ENCODE data around the gene ARMH1. TPM values are rescaled to one million over a fixed set of nuclear protein-coding genes. Genes with fewer than 3 reads are reported as not detected.

ARMH1 gene
- total RNA-seq, 2 experiments from 2014 or later: 20.8 to 21.2 TPM

DNA sequence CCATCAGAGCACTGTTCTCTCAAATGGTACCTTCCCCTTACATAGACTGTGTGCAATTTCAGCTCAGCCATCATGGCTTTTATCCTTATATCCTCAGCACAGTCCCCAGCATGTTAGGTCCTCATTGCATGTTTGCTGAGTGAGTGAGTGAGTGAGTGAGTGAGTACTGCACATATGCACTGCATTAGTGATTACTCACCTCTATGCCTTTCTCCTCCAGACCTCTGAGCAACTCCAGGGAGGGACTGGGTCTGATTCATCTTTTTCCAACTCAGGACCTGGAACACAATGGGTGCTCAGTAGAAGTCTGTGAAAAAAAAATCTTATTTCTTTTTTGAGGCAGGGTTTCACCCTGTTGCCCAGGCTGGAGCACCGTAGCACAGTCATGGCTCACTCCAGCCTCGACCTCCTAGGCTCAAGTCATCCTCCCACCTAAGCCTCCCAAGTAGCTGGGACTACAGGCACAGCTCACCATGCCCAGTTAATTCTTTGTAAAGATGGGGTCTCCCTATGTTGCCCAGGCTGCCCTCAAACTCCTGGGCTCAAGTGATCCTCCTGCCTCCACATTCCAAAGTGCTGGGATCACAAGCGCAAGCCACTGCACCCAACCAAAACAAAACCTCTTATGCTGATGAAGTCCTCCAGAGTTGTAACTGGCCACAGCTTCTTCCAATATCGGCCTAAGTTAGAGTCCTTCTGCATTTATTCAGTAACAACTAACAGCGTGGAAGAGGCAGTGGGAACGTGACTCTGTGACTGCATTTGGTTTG lies 32.8 kb downstream of the ARMH1 start:
- H3K27ac Mint-ChIP-seq: no peak overlapping the region
- H3K4me3 Mint-ChIP-seq: no peak overlapping the region
- no peaks in the 10 kb centered on the region for H3K9me3 Mint-ChIP-seq
- ChIA-PET POLR2A (interaction anchor here (1.2 to 2.1 kb wide), 3 partner anchors 11 to 24 kb away, joined by 5 to 22 read pairs (median 6); partner anchors contain the start of gene RNU5D-1), CTCF (interaction anchor here (2.0 to 2.5 kb wide), 2 partner anchors 10 to 54 kb away, joined by 5 to 16 read pairs; no protein-coding TSS in a partner anchor)
- DNase-seq: no peak
- H3K27me3 Mint-ChIP-seq: peaks cover 17% of the 10 kb centered on the region
- no peaks in the 10 kb centered on the region for H3K36me3 Mint-ChIP-seq (ENCODE audit: low read depth)
- H3K4me1 Mint-ChIP-seq: peaks cover 14% of the 10 kb centered on the region

DNA sequence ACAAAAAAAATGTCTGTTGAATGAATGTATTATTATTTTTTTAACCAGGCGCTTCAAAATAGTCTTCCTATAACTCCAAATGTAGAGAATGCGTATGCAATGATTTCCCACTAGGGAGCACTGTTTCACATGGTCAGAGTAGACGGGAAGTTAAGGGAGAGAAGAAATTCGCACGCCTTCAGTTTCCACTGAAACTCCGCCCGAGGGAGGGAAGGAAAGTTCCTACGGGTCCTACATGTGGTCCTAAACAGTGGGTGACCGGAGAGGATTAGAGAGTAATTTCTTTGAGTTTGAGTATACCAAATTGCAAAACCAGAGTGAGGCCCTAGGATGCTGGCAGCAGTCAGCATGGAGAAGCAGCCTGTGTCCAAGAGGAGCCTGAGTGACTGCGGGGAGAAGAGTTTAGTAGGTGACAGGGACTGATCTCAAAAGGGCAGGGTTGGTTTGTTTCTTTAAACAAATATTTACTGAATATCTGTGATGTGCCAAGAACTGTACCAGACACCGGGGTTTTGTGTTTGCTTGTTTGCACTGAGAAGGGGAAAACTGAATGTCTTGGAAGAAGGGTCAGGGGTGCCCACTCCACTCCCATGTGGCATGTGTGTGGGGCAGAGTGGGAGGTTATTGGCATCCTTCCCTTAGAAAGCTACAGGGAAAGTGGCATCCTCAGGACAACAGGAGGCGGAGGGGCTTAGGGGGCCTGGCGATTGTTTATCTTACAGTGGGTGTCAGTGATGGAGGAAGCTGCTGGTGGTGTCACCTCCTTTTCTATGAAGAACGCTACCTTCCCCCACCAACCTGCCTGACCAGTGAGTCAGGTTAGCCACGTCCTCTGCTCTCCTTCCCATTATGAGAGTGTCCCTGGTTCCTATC lies 33.7 kb downstream of the ARMH1 start:
- no peaks in the 10 kb centered on the region for H3K36me3 Mint-ChIP-seq (ENCODE audit: low read depth)
- no peak for DNase-seq
- H3K9me3 Mint-ChIP-seq: no peaks in the 10 kb centered on the region
- peaks cover 17% of the 10 kb centered on the region for H3K27me3 Mint-ChIP-seq
- no peak overlapping the region for H3K27ac Mint-ChIP-seq
- ChIA-PET POLR2A (interaction anchor here (1.2 to 2.1 kb wide), 3 partner anchors 9 to 13 kb away, joined by 4 to 22 read pairs (median 9); no protein-coding TSS in a partner anchor), CTCF (interaction anchor here (0.6 to 2.5 kb wide), 5 partner anchors 11 to 55 kb away, joined by 3 to 16 read pairs (median 4); partner anchors contain the start of genes ARMH1 and TMEM53)
- peaks cover 14% of the 10 kb centered on the region for H3K4me1 Mint-ChIP-seq
- peak overlapping the region; percentile 5 for H3K4me3 Mint-ChIP-seq

DNA sequence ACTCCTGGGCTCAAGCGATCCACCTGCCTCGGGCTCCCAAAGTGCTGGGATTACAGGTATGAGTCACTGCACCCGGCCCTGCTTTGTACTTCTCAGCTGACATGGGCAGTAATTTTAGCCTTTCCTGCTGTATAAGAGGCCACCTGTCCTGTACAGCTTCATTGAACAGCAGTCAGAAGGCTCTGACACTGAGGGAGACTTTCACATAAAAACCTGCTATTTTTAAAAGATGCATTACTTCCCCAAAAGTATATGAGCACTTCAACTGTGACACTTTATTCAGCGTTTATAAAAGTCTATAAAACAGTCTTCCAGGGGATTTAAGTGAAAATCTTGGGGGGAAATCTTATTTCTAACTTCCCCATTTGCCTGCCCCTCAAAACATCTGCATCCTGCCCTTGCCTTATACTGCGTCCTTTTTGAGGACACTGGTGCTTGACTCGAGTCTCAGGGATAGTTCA lies 38.8 kb downstream of the ARMH1 start:
- Mint-ChIP-seq H3K36me3 (ENCODE audit: low read depth) (no peaks in the 10 kb centered on the region), H3K27me3 (peaks cover 15% of the 10 kb centered on the region), H3K9me3 (no peaks in the 10 kb centered on the region), H3K27ac (no peak overlapping the region), H3K4me1 (peaks cover 41% of the 10 kb centered on the region), H3K4me3 (no peak overlapping the region)
- no peak for DNase-seq
- CTCF ChIA-PET: interaction anchor here (1.1 to 5.2 kb wide), 3 partner anchors 15 to 44 kb away, joined by 3 to 25 read pairs (median 4); partner anchors contain the start of gene ARMH1
- POLR2A ChIA-PET: interaction anchor here (1.5 to 3.3 kb wide), 2 partner anchors 8 to 63 kb away, joined by 3 to 45 read pairs; no protein-coding TSS in a partner anchor

DNA sequence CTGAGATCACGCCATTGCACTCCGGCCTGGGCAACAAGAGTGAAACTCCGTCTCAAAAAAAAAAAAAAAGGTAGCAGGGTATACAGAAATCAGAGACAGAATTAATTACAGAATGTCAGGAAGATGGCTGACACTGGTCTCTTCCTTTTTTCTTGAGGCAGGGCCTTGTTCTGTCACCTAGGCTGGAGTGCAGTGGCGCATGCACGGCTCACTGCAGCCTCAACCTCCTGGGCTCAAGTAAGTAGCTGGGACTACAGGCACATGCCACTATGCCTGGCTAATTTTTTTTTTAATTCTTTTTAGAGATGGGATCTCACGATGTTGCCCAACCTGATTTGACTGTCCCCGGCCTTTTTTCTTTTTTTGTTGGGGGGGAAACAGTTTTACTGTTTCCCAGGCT lies 40.0 kb downstream of the ARMH1 start:
- Mint-ChIP-seq H3K36me3 (ENCODE audit: low read depth) (no peaks in the 10 kb centered on the region), H3K27me3 (peaks cover 12% of the 10 kb centered on the region), H3K4me3 (no peak overlapping the region), H3K9me3 (no peaks in the 10 kb centered on the region), H3K4me1 (peaks cover 41% of the 10 kb centered on the region), H3K27ac (peak overlapping the region; percentile 64)
- CTCF ChIA-PET: interaction anchor here (0.6 to 5.2 kb wide), 7 partner anchors 14 to 1948 kb away, joined by 3 to 25 read pairs (median 4); partner anchors contain the start of genes P3H1 and UROD
- DNase-seq: no peak
- POLR2A ChIA-PET: interaction anchor here (0.6 to 10.6 kb wide), 4 partner anchors 17 to 83 kb away, joined by 3 to 785 read pairs (median 4); partner anchors contain the start of gene RNU5D-1

DNA sequence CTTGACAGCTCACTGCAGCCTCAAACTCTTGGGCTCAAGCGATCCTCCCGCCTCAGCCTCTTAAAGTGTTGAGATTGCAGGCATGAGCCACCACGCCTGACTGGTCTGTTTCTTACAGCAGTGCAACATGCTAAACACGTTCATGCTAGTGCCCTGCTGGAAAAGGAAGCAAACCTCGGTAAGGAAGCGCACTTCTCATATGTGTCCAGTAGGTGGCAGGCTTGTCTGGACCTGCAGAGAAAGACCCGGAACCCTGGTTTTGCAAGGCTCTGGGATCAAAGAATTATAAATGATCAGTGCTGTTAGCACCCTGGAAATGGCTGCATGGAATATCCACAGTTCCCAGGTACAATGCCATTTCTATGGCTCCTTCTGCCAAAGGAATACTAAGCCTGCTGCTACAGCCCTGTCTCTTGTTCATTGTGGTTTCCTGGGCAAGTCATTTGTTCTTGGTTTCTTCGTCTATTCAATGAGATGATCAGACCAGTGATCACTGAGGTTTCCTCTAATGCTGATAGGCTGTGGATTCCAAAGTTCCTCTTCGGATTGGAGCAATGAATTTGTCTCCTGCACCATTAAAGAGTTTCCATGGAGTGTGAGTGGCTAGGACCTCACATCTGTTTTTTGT lies 40.5 kb downstream of the ARMH1 start:
- CTCF ChIA-PET: interaction anchor here (0.7 to 5.2 kb wide), 5 partner anchors 14 to 297 kb away, joined by 3 to 25 read pairs (median 4); partner anchors contain the start of gene UROD
- peak overlapping the region; percentile 64 for H3K27ac Mint-ChIP-seq

DNA sequence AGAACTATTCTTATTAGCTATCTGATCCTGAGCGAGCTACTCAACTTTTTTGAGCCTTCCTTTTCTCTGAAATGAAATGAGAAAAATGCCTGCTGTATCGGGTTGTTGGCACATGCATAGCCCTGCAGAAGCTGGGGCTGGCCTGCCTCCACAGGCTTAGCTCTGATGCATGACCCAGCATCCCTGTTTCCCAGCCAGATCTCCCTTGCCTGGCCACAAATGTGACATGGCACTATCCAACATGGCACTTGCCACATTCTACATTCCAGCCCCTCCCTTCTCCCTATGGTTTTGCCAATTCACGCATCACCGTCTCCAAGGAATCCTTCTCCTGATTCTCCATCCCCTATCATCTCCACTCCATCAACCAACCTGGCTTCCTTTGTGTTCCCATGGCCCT lies 42.6 kb downstream of the ARMH1 start:
- H3K9me3 Mint-ChIP-seq: no peaks in the 10 kb centered on the region
- DNase-seq: no peak
- no peaks in the 10 kb centered on the region for H3K27me3 Mint-ChIP-seq
- no peak overlapping the region for H3K27ac Mint-ChIP-seq
- H3K36me3 Mint-ChIP-seq (ENCODE audit: low read depth): no peaks in the 10 kb centered on the region
- ChIA-PET CTCF (interaction anchor here (0.6 to 5.2 kb wide), 7 partner anchors 11 to 504 kb away, joined by 3 to 25 read pairs (median 3); partner anchors contain the start of genes DMAP1 and RNU5D-1), POLR2A (interaction anchor here (1.3 to 10.6 kb wide), 7 partner anchors 9 to 295 kb away, joined by 4 to 785 read pairs (median 5); partner anchors contain the start of genes RNU5D-1, RPS8 and UROD)
- peaks cover 65% of the 10 kb centered on the region for H3K4me1 Mint-ChIP-seq
- no peak overlapping the region for H3K4me3 Mint-ChIP-seq

More for the DNA sequence above, 40.5 kb downstream of the ARMH1 start:
- Mint-ChIP-seq H3K4me1 (peaks cover 44% of the 10 kb centered on the region), H3K36me3 (ENCODE audit: low read depth) (no peaks in the 10 kb centered on the region), H3K4me3 (peak overlapping the region; percentile 24), H3K9me3 (no peaks in the 10 kb centered on the region), H3K27me3 (peaks cover 12% of the 10 kb centered on the region)
- peak; percentile 74 for DNase-seq
- POLR2A ChIA-PET: interaction anchor here (1.0 to 10.6 kb wide), 3 partner anchors 17 to 84 kb away, joined by 3 to 785 read pairs (median 4); partner anchors contain the start of gene RNU5D-1

DNA sequence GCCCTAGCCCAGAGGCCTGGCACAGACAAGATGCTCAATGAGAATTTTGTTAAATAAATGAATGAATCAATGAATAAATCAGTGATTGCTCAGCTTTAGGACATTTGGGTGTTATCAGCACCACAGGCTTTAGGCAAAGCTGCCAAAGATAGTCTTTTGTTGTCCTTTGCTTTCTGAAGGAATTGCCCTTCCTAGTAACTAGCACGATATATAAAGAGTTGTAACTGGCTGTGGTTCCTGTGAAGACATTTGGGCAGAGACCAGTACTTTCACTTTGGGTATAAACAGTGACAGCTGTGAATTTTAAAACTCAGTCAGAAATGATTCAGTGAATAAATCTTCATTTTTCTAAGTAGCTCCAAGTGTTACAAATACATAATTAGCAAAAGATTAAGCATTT lies 43.1 kb downstream of the ARMH1 start:
- Mint-ChIP-seq H3K27me3 (no peaks in the 10 kb centered on the region), H3K27ac (no peak overlapping the region), H3K4me1 (peaks cover 65% of the 10 kb centered on the region), H3K36me3 (ENCODE audit: low read depth) (no peaks in the 10 kb centered on the region), H3K4me3 (no peak overlapping the region), H3K9me3 (no peaks in the 10 kb centered on the region)
- DNase-seq: no peak
- ChIA-PET CTCF (interaction anchor here (0.9 to 5.2 kb wide), 7 partner anchors 11 to 96 kb away, joined by 3 to 25 read pairs (median 4); partner anchors contain the start of gene RNU5D-1), POLR2A (interaction anchor here (1.3 to 10.6 kb wide), 7 partner anchors 9 to 294 kb away, joined by 4 to 785 read pairs (median 5); partner anchors contain the start of genes RNU5D-1, RPS8 and UROD)

DNA sequence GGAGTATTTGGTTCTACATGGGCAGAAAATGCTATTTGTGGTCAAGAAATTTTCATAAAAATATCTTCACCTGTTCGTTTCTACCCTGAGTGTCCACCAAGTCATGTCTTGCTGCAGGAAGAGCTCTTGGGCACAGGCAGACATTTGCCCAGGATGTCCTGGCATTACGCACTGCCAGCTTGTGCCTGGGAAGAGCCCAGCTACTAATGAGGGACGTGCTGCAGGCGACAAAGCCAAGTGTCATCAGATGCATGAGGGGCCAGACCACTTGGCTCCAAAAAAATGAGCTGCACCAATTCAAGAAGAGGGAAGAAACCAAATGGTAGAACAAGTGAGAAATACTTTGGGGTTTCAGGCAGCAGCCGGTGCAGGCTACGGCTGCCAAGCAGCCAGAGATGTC lies 43.6 kb downstream of the ARMH1 start:
- DNase-seq: no peak
- Mint-ChIP-seq H3K36me3 (ENCODE audit: low read depth) (no peaks in the 10 kb centered on the region), H3K9me3 (no peaks in the 10 kb centered on the region), H3K4me3 (no peak overlapping the region), H3K27ac (no peak overlapping the region), H3K27me3 (no peaks in the 10 kb centered on the region), H3K4me1 (peaks cover 69% of the 10 kb centered on the region)
- ChIA-PET CTCF (interaction anchor here (0.9 to 5.2 kb wide), 6 partner anchors 11 to 95 kb away, joined by 3 to 25 read pairs (median 4); partner anchors contain the start of gene RNU5D-1), POLR2A (interaction anchor here (1.3 to 10.6 kb wide), 6 partner anchors 14 to 294 kb away, joined by 4 to 785 read pairs (median 7); partner anchors contain the start of genes RNU5D-1, RPS8 and UROD)

DNA sequence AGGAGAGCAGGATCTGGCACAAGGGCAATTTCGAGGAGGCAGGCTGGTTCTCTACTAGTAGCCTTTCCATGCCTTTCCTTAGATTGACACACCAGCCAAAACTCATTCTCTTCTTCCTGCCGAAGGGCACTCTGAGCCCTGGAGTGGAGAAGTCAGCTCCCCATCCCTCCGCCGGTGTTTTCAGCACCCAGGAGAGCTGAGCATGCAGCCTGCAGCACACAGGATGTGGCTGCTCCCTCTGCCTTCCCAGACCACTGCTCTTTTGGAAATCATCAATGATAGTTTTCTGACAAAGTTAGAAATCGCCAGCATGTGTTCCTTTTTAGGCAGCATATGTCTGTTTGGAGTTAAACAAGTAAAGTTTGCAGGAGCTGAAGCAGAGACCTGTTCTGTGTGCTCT lies 44.8 kb downstream of the ARMH1 start:
- Mint-ChIP-seq H3K9me3 (no peaks in the 10 kb centered on the region), H3K27ac (peak overlapping the region; percentile 5), H3K27me3 (no peaks in the 10 kb centered on the region), H3K36me3 (ENCODE audit: low read depth) (no peaks in the 10 kb centered on the region), H3K4me1 (peaks cover 78% of the 10 kb centered on the region), H3K4me3 (no peak overlapping the region)
- ChIA-PET POLR2A (interaction anchor here (1.1 to 10.6 kb wide), 3 partner anchors 12 to 584 kb away, joined by 3 to 785 read pairs (median 330); partner anchors contain the start of gene RNU5D-1), CTCF (interaction anchor here (0.6 to 4.0 kb wide), 3 partner anchors 11 to 941 kb away, joined by 3 to 59 read pairs (median 4); partner anchors contain the start of gene RNU5D-1)
- no peak for DNase-seq

DNA sequence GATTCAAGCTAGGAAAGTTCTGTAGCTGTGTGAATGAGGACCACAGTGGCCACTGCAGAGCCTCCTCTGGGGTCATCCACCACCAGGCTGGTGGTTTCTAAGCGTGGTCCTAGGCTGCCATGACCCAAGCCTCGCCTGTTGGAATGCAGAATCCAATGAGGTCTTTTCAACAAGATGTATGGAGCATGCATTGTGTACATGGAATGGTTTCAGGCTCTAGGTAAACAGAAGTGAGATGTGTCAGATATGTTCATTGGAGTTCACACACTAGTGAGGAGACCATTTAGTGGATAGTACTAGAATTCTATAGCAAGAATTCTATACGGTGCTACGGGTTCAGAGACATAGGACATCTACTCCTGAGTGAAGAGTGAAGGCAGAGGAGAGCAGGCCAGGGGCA lies 45.8 kb downstream of the ARMH1 start:
- H3K27ac Mint-ChIP-seq: peak overlapping the region; percentile 94
- H3K4me1 Mint-ChIP-seq: peaks cover 79% of the 10 kb centered on the region
- CTCF ChIA-PET: interaction anchor here (0.7 to 4.0 kb wide), 2 partner anchors 10 to 714 kb away, joined by 3 to 59 read pairs; partner anchors contain the start of gene RNU5D-1
- H3K36me3 Mint-ChIP-seq (ENCODE audit: low read depth): no peaks in the 10 kb centered on the region
- POLR2A ChIA-PET: interaction anchor here (1.0 to 14.2 kb wide), 11 partner anchors 11 to 619 kb away, joined by 3 to 785 read pairs (median 59); partner anchors contain the start of genes ARMH1, BEST4, BTBD19 and DYNLT4
- H3K4me3 Mint-ChIP-seq: no peak overlapping the region
- no peaks in the 10 kb centered on the region for H3K27me3 Mint-ChIP-seq
- DNase-seq: no peak
- no peaks in the 10 kb centered on the region for H3K9me3 Mint-ChIP-seq

Data from activated CD4-positive, alpha-beta memory T cell treated with anti-CD3 and anti-CD28 coated beads, Interleukin-2, amount 10 ng/mL, durations not matched to agents 7 days and 5 days (primary cell).